Sigmoid colon (tissue), 4 donors: ENCODE data around the gene RNF215.

Experiments used
- CTCF ChIP-seq, 4 experiments: fragments of 450-650 bp in 3 of 4; fragments of 200-600 bp in 1 of 4; IDR thresholded peaks; one replicate each; pipeline ENCODE4 v1.5.1; 2016 to 2019; ENCODE audit warnings: antibody characterized with exemption in 4 of 4, mild to moderate bottlenecking in 3 of 4, moderate library complexity in 2 of 4
- EP300 ChIP-seq, 4 donors: sonication (generic); formaldehyde crosslinking; IDR thresholded peaks; one replicate each; pipeline ENCODE4 v1.6.1; 2017; ENCODE audit warnings: antibody characterized with exemption in 4 of 4

GRCh38 chr22:30405731-30406130, 18.5 kb upstream of the RNF215 start:
- TF ChIP-seq CTCF (IDR thresholded peaks at IDR 0.05) (no peak), EP300 (IDR thresholded peaks at IDR 0.05) (no peak)
